Measurements from ENCODE around the gene SEMA6A.
A peak's percentile ranks its signal among the peaks of the same experiment; 100 is the strongest.

Gene SEMA6A

GRCh38 chr5:116464144-116464708 lies 110.4 kb downstream of the SEMA6A start:
- no peak for DNase-seq (ENCODE audit: low spot score)

- DNase-seq (ENCODE audit: low spot score): no peak
Observed at GRCh38 chr5:116462500-116462899, 112.1 kb downstream of the SEMA6A start.

GRCh38 chr5:116459301-116459700 lies 115.3 kb downstream of the SEMA6A start:
- DNase-seq (ENCODE audit: low spot score): peak; percentile 50

- no peak for DNase-seq (ENCODE audit: low spot score)
Observed at GRCh38 chr5:116457062-116457461, 117.6 kb downstream of the SEMA6A start.

GRCh38 chr5:116456036-116456435 lies 118.6 kb downstream of the SEMA6A start:
- DNase-seq (ENCODE audit: low spot score): no peak

GRCh38 chr5:116455061-116455460 lies 119.6 kb downstream of the SEMA6A start:
- DNase-seq (ENCODE audit: low spot score): peak; percentile 85

GRCh38 chr5:116454417-116454927 lies 120.2 kb downstream of the SEMA6A start:
- peak; percentile 73 for DNase-seq (ENCODE audit: low spot score)

GRCh38 chr5:116453988-116454411 lies 120.6 kb downstream of the SEMA6A start:
- DNase-seq (ENCODE audit: low spot score): peak; percentile 72

GRCh38 chr5:116452774-116453368 lies 121.8 kb downstream of the SEMA6A start:
- DNase-seq (ENCODE audit: low spot score): peak; percentile 62

GRCh38 chr5:116451905-116452450 lies 122.6 kb downstream of the SEMA6A start:
- peak; percentile 91 for DNase-seq (ENCODE audit: low spot score)

GRCh38 chr5:116451066-116451465 lies 123.6 kb downstream of the SEMA6A start:
- DNase-seq (ENCODE audit: low spot score): no peak

- DNase-seq (ENCODE audit: low spot score): no peak
Observed at GRCh38 chr5:116449458-116449857, 125.2 kb downstream of the SEMA6A start.

- DNase-seq (ENCODE audit: low spot score): peak; percentile 26
Observed at GRCh38 chr5:116448870-116449427, 125.7 kb downstream of the SEMA6A start.

GRCh38 chr5:116448450-116448849 lies 126.2 kb downstream of the SEMA6A start:
- no peak for DNase-seq (ENCODE audit: low spot score)

- DNase-seq (ENCODE audit: low spot score): no peak
Observed at GRCh38 chr5:116446356-116447005, 128.1 kb downstream of the SEMA6A start.

GRCh38 chr5:116445311-116445710 lies 129.3 kb downstream of the SEMA6A start:
- DNase-seq (ENCODE audit: low spot score): no peak

GRCh38 chr5:116444373-116445295 lies 130.0 kb downstream of the SEMA6A start:
- no peak for DNase-seq (ENCODE audit: low spot score)

GRCh38 chr5:116442931-116443551 lies 131.6 kb downstream of the SEMA6A start:
- no peak for DNase-seq (ENCODE audit: low spot score)

- DNase-seq (ENCODE audit: low spot score): peak; percentile 97
Observed at GRCh38 chr5:116442095-116442534, 132.5 kb downstream of the SEMA6A start.

- no peak for DNase-seq (ENCODE audit: low spot score)
Observed at GRCh38 chr5:116441223-116441622, 133.4 kb downstream of the SEMA6A start.

- DNase-seq (ENCODE audit: low spot score): no peak
Observed at GRCh38 chr5:116440457-116441001, 134.1 kb downstream of the SEMA6A start.

Data from kidney tubule cell (primary cell).